Endothelial cell (in vitro differentiated cells): ENCODE data around the gene SUN3. TPM values are rescaled to one million over a fixed set of nuclear protein-coding genes. Genes with fewer than 3 reads are reported as not detected.

Experiments used
- DNase-seq: peaks from one replicate; pipeline ENCODE4 v3.0.0; 2021; ENCODE audit warnings: low spot score
- H3K27ac Mint-ChIP-seq: one replicate; pipeline ENCODE4 v1.8.0; 2021; ENCODE audit warnings: mixed read lengths, inconsistent platforms; ENCODE audit not compliant: unreplicated experiment
- H3K27me3 Mint-ChIP-seq: one replicate; pipeline ENCODE4 v1.8.0; 2021; ENCODE audit warnings: mild to moderate bottlenecking, moderate library complexity, mixed read lengths, inconsistent platforms; ENCODE audit not compliant: unreplicated experiment
- H3K36me3 Mint-ChIP-seq: one replicate; pipeline ENCODE4 v1.8.0; 2021; ENCODE audit warnings: mild to moderate bottlenecking, low read depth, mixed read lengths, inconsistent platforms; ENCODE audit not compliant: unreplicated experiment
- H3K4me1 Mint-ChIP-seq: one replicate; pipeline ENCODE4 v1.8.0; 2021; ENCODE audit warnings: mild to moderate bottlenecking, mixed read lengths, inconsistent platforms; ENCODE audit not compliant: unreplicated experiment
- H3K4me3 Mint-ChIP-seq: one replicate; pipeline ENCODE4 v1.8.0; 2021; ENCODE audit warnings: mild to moderate bottlenecking, mixed read lengths, inconsistent platforms; ENCODE audit not compliant: unreplicated experiment
- H3K9me3 Mint-ChIP-seq: one replicate; pipeline ENCODE4 v1.8.0; 2021; ENCODE audit warnings: mixed read lengths, inconsistent platforms; ENCODE audit not compliant: unreplicated experiment
- total RNA-seq: library from RNA; stranded (reverse); fragmentation: NEBNext Ultra II Directional; extraction: Animal tissue kit (Norgen Biotek cat#: 25700); gene quantifications from one replicate; pipeline ENCODE4 v1.2.1, GENCODE V29; 2021; ENCODE audit not compliant: unreplicated experiment
- TF ChIP-seq, protein P1 (sequence below): fragments of 200-600 bp; sonication (generic); IDR thresholded peaks from one replicate; pipeline ENCODE4 v1.5.0; 2021; ENCODE audit warnings: antibody characterized with exemption; ENCODE audit not compliant: unreplicated experiment

Gene SUN3
- total RNA-seq, 1 donor from 2014 or later: not detected

DNA sequence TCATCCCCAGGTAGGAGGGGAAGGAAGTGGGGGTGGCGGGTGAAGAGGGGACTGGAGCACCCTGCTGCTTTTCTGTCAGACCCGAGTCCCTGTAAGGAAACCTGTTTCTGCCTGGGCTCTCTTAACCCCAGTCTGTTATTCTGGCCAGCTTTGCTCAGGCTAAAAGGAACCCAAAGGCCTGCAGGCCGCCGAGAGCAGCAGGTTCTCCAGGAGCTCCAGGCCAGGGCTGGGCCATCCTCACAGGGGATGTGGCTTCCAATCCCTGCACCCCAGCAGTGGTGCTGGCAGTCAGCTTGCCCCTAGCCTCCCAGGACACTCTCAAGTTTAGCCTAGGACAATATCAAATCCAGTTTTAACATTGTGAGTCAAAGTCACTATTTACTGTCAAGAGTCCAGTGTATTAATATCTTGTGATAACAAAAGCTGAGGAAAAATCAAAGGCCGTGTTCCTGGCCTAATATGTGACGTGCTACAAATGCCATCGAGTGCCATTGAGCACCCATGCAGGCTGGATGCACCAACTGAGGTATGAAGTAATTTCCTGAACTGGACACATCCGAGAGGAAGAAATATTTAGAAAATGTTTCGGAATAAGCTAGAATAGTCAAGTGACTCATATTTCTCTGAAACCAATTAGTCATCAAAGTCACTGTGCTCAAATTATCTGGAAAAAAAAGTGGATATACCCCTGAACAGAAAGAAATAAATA lies 87.6 kb downstream of the SUN3 start:
- DNase-seq: no peak
- Mint-ChIP-seq H3K27ac (no peak overlapping the region), H3K36me3 (peaks cover 4% of the 10 kb centered on the region), H3K4me1 (peaks cover 50% of the 10 kb centered on the region), H3K4me3 (no peak overlapping the region), H3K27me3 (peaks cover 4% of the 10 kb centered on the region), H3K9me3 (no peaks in the 10 kb centered on the region)
- TF ChIP-seq, protein P1, sequence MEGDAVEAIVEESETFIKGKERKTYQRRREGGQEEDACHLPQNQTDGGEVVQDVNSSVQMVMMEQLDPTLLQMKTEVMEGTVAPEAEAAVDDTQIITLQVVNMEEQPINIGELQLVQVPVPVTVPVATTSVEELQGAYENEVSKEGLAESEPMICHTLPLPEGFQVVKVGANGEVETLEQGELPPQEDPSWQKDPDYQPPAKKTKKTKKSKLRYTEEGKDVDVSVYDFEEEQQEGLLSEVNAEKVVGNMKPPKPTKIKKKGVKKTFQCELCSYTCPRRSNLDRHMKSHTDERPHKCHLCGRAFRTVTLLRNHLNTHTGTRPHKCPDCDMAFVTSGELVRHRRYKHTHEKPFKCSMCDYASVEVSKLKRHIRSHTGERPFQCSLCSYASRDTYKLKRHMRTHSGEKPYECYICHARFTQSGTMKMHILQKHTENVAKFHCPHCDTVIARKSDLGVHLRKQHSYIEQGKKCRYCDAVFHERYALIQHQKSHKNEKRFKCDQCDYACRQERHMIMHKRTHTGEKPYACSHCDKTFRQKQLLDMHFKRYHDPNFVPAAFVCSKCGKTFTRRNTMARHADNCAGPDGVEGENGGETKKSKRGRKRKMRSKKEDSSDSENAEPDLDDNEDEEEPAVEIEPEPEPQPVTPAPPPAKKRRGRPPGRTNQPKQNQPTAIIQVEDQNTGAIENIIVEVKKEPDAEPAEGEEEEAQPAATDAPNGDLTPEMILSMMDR: no peak

DNA sequence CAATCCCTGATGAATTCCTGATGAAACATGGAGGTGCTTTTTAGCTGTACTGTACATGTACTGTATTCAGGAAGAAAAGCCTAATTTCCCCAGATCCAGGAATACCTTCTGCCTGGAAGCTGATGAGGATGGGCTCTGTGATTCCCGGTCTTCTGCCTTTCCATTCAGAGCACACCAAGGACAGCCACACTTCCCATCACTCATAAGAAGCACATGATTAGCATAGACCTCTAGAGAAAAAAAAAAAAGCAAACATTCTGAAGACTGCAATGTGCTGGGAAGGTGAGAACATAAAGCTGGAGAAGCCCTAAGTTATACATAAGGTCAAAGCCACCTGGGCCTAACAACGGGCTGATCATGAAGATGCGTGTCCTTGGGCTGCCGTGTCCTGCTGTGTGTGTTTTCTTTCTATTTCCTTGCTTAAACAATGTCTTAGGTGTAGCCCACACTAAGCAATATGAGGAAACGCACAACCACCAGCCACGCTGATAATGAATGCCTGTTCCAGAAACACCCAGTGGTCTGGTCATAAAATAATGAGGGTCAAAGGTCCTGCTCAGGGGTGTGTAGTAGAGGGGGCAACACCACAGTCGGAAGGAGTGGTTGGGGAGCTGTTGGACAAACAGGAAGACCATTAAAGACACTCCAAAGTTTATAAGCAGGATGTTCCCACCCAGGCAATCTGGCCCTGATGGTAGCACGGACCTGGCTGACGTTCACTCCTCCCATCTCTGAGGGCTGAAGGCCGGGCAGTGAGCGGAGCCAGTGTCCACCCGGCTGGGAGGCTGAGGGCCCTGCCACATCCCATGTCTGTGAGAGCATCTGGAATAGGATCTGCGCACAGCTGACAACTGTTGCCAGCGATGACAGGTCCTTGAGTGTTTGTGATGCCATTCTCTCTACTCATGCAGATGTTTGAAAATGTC lies 88.6 kb downstream of the SUN3 start:
- H3K4me1 Mint-ChIP-seq: peaks cover 42% of the 10 kb centered on the region
- peaks cover 4% of the 10 kb centered on the region for H3K36me3 Mint-ChIP-seq
- peak overlapping the region; percentile 67 for H3K27ac Mint-ChIP-seq

DNA sequence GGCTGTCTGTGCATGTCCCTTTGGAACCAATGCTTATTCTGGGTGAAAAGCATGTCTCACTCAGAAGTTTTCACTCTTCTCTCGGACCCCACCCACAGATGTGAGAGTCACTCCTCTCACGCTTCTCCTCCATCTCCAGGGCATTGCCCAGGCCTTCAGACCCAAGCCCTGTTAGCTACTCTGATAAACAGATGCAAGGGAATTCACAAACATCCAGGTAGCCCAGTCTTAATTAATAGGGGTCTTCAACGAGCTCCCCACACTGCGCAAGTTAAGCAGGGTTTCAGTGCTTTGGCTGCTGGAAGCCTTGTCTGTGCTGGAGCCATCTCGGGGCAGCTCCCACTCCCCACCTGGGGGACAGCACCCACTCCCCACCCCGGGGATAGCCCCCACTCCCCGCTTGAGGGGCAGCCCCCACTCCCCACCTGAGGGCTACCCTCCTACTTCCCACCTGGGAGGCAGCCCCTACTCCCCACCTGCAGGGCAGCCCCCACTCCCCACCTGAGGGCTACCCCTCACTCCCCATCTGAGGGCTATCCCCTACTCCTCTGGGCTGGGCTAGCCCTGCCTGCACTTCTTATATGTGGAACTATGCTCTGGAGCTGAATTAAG lies 89.4 kb downstream of the SUN3 start:
- Mint-ChIP-seq H3K9me3 (no peaks in the 10 kb centered on the region), H3K27me3 (peaks cover 4% of the 10 kb centered on the region), H3K4me1 (peaks cover 39% of the 10 kb centered on the region), H3K27ac (peak overlapping the region; percentile 53), H3K4me3 (no peak overlapping the region), H3K36me3 (peaks cover 4% of the 10 kb centered on the region)
- TF ChIP-seq, protein P1: no peak
- DNase-seq: no peak

More for the DNA sequence above, 88.6 kb downstream of the SUN3 start:
- DNase-seq: no peak
- TF ChIP-seq, protein P1: no peak
- Mint-ChIP-seq H3K9me3 (no peaks in the 10 kb centered on the region), H3K27me3 (peaks cover 4% of the 10 kb centered on the region), H3K4me3 (no peak overlapping the region)

DNA sequence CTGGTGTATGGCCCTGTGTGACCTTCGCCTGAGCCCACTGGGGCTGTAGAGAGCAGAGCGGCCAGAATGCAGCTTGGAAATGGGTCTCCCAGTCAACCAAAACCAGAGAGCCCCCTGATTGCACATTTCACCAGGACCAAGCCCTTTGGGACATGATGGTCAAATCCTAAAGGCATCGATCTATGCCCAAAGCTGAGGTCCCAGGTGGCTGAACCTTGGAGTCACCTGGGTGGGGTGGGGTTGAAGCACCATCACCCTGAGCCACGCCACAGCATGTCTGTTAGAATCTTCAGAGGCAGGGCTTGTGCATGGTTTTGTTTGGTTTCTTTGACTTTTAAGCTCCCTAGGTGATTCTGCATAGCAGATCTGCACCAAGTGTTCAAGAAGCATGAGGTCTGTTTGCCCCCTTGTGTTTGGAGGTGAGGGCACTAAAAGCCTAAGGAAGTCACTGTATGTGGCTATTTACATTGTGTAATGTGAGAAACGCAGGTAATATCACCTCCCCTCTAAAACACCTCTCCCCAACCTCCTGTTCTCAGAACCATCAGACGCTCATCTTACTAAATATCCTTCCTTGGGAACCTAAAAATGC lies 90.2 kb downstream of the SUN3 start:
- Mint-ChIP-seq H3K27ac (no peak overlapping the region), H3K9me3 (no peaks in the 10 kb centered on the region), H3K27me3 (peaks cover 3% of the 10 kb centered on the region), H3K4me1 (peaks cover 32% of the 10 kb centered on the region), H3K36me3 (peaks cover 4% of the 10 kb centered on the region), H3K4me3 (no peak overlapping the region)
- no peak for DNase-seq
- TF ChIP-seq, protein P1: no peak
